ENCODE measurements around the gene KCNIP4.
"Not testable (repeated sequence)": the region's sequence is repeated elsewhere in the genome, so short reads cannot be mapped to it uniquely, and the experiment has no call there.

Gene KCNIP4

GRCh38 chr4:20773144-20773997, 1175.2 kb downstream of the KCNIP4 start:
- DNase-seq, result peak in 36 of 51 donors; percentile 0 to 52 (median 10)

GRCh38 chr4:20764366-20764992, 1184.1 kb downstream of the KCNIP4 start:
- no peak for DNase-seq

GRCh38 chr4:20761826-20762225, 1186.7 kb downstream of the KCNIP4 start:
- no peak for DNase-seq

GRCh38 chr4:20761382-20761781, 1187.2 kb downstream of the KCNIP4 start:
- no peak for DNase-seq

GRCh38 chr4:20760053-20760452, 1188.5 kb downstream of the KCNIP4 start:
- DNase-seq, result no peak

GRCh38 chr4:20754036-20754435, 1194.5 kb downstream of the KCNIP4 start:
- no peak for DNase-seq

- no peak for DNase-seq
These were observed 1195.9 kb downstream of the KCNIP4 start for GRCh38 chr4:20752641-20753040.

GRCh38 chr4:20746000-20746399, 1202.6 kb downstream of the KCNIP4 start:
- not testable (repeated sequence) for DNase-seq

- no peak for DNase-seq
These were observed 1212.6 kb downstream of the KCNIP4 start for GRCh38 chr4:20735931-20736330.

GRCh38 chr4:20724915-20725314, 1223.7 kb downstream of the KCNIP4 start:
- DNase-seq, result no peak

GRCh38 chr4:20723463-20723862, 1225.1 kb downstream of the KCNIP4 start:
- no peak for DNase-seq

- DNase-seq, result no peak
These were observed 1225.6 kb downstream of the KCNIP4 start for GRCh38 chr4:20723019-20723418.

GRCh38 chr4:20711335-20711734, 1237.2 kb downstream of the KCNIP4 start:
- DNase-seq, result no peak

- DNase-seq, result peak; percentile 24 to 95 (median 87)
These were observed 1248.4 kb downstream of the KCNIP4 start, which contains the start of gene PACRGL for GRCh38 chr4:20700007-20700761. TSS of gene PACRGL (plus strand) at chr4:20700458. CDS start at chr4:20704482, 4,024 bp downstream.

GRCh38 chr4:20698820-20699219, 1249.8 kb downstream of the KCNIP4 start:
- DNase-seq, result no peak

- DNase-seq, result no peak
These were observed 1250.2 kb downstream of the KCNIP4 start for GRCh38 chr4:20698382-20698781.

- DNase-seq, result no peak
These were observed 1251.8 kb downstream of the KCNIP4 start for GRCh38 chr4:20696815-20697214.

GRCh38 chr4:20687864-20688263, 1260.7 kb downstream of the KCNIP4 start:
- DNase-seq, result no peak

- DNase-seq, result peak in 1 of 51 donors; percentile 11
These were observed 1263.5 kb downstream of the KCNIP4 start for GRCh38 chr4:20684852-20685763.

GRCh38 chr4:20683766-20684165, 1264.8 kb downstream of the KCNIP4 start:
- no peak for DNase-seq

- DNase-seq, result no peak
These were observed 1265.7 kb downstream of the KCNIP4 start for GRCh38 chr4:20682853-20683252.

All from hypothalamus (tissue), 51 donors.